Retinal pigment epithelial cell (primary cell): ENCODE results near the gene MAPK12.
A peak's percentile ranks its signal among the peaks of the same experiment; 100 is the strongest.

Experiments used
- DNase-seq: peaks from one replicate; pipeline ENCODE4 v3.0.0-alpha.2; 2010; ENCODE audit warnings: low read depth
- H3K4me3 ChIP-seq: 2 replicates; pipeline ENCODE4 v1.5.1; 2011; ENCODE audit warnings: mild to moderate bottlenecking, low read length, control low read depth, moderate library complexity
- CTCF ChIP-seq: conservative IDR thresholded peaks from 2 replicates; pipeline ENCODE4 v1.5.1; 2011; ENCODE audit warnings: low read depth, low read length, control low read depth, inconsistent platforms

MAPK12 gene

GRCh38 chr22:50255099-50255498 is 6.4 kb downstream of the MAPK12 start:
- DNase-seq: no peak
- TF ChIP-seq CTCF: no peak
- no peak overlapping the region for H3K4me3 ChIP-seq

GRCh38 chr22:50253941-50254340 is 7.5 kb downstream of the MAPK12 start:
- DNase-seq: no peak
- no peak for TF ChIP-seq CTCF

GRCh38 chr22:50253046-50253915 is 8.2 kb downstream of the MAPK12 start:
- H3K4me3 ChIP-seq: no peak overlapping the region
- TF ChIP-seq CTCF: no peak
- DNase-seq: no peak

More at GRCh38 chr22:50253941-50254340, 7.5 kb downstream of the MAPK12 start:
- no peak overlapping the region for H3K4me3 ChIP-seq

GRCh38 chr22:50252082-50253045 is 9.1 kb downstream of the MAPK12 start:
- H3K4me3 ChIP-seq: no peak overlapping the region
- peak; percentile 80 for TF ChIP-seq CTCF
- DNase-seq: no peak

- no peak for TF ChIP-seq CTCF
- H3K4me3 ChIP-seq: peak overlapping the region; percentile 27
- DNase-seq: no peak
Measured at GRCh38 chr22:50251477-50252081, 9.9 kb downstream of the MAPK12 start.

- H3K4me3 ChIP-seq: peak within 1 kb of the TSS; percentile 70
- TF ChIP-seq CTCF: no peak
Measured at GRCh38 chr22:50250555-50251476, 10.7 kb downstream of the MAPK12 start, which contains the start of gene HDAC10. TSS of gene HDAC10 (minus strand) at chr22:50251265. CDS start at chr22:50251032, 233 bp downstream.

More at GRCh38 chr22:50250555-50251476, 10.7 kb downstream of the MAPK12 start, which contains the start of gene HDAC10:
- DNase-seq: no peak
